CD14-positive monocyte (primary cell): ENCODE measurements around the gene TIAM2. TPM values are rescaled to one million over a fixed set of nuclear protein-coding genes. Genes with fewer than 3 reads are reported as not detected.

Experiments used
- DNase-seq, 3 donors: peaks; one replicate each; pipeline ENCODE4 v3.0.0-alpha.2; 2011 to 2022
- H2AFZ ChIP-seq: 2 replicates; pipeline ENCODE4 v1.6.0; 2012; ENCODE audit warnings: mild to moderate bottlenecking, low read depth, low read length, inconsistent platforms; ENCODE audit not compliant: insufficient read depth, poor library complexity, severe bottlenecking
- H3K27ac ChIP-seq, 2 donors: 1 replicate in 1 of 2; 2 replicates in 1 of 2; pipeline ENCODE4 v1.5.1; 2012 to 2013; ENCODE audit warnings: low read length in 2 of 2, control low read depth in 1 of 2, inconsistent platforms in 1 of 2, low read depth in 1 of 2, mild to moderate bottlenecking in 1 of 2
- H3K27me3 ChIP-seq, 2 donors: one replicate each; pipeline versions ENCODE4 v1.6.0 to v1.6.1; 2011 to 2013; ENCODE audit warnings: low read length in 2 of 2; ENCODE audit not compliant: control insufficient read depth in 2 of 2, insufficient read depth in 2 of 2
- H3K36me3 ChIP-seq, 2 donors: replicated peaks in 1 of 2; 1 replicate in 1 of 2; 2 replicates in 1 of 2; pipeline versions ENCODE4 v1.5.1 to v1.6.1; 2012 to 2013; ENCODE audit warnings: low read length in 2 of 2, control low read depth in 1 of 2, inconsistent platforms in 1 of 2, mild to moderate bottlenecking in 1 of 2; ENCODE audit not compliant: insufficient read depth in 2 of 2, control insufficient read depth in 1 of 2
- H3K4me1 ChIP-seq, 2 donors: 1 replicate in 1 of 2; 2 replicates in 1 of 2; pipeline versions ENCODE4 v1.5.1 to v1.6.1; 2012 to 2013; ENCODE audit warnings: low read length in 2 of 2, control low read depth in 1 of 2, inconsistent platforms in 1 of 2, mild to moderate bottlenecking in 1 of 2, moderate library complexity in 1 of 2; ENCODE audit not compliant: insufficient read depth in 2 of 2, control insufficient read depth in 1 of 2
- H3K4me2 ChIP-seq: replicated peaks from 2 replicates; pipeline ENCODE3; 2012; ENCODE audit warnings: low read length, moderate library complexity, mild to moderate bottlenecking; ENCODE audit not compliant: poor library complexity, severe bottlenecking; ENCODE audit errors: extremely low read depth
- H3K4me3 ChIP-seq, 3 experiments: fragments of 200-600 bp in 1 of 3; sonication (generic) in 1 of 3; replicated peaks in 1 of 3; 1 replicate in 2 of 3; 2 replicates in 1 of 3; pipeline ENCODE4 v1.5.1; 2011 to 2013; ENCODE audit warnings: low read length in 3 of 3, mild to moderate bottlenecking in 3 of 3, control low read depth in 2 of 3, low read depth in 2 of 3, inconsistent platforms in 1 of 3, moderate library complexity in 1 of 3
- H3K79me2 ChIP-seq: 2 replicates; pipeline ENCODE4 v1.6.0; 2012; ENCODE audit warnings: mild to moderate bottlenecking, control low read depth, inconsistent platforms, low read length, moderate library complexity; ENCODE audit not compliant: insufficient read depth
- H3K9ac ChIP-seq: 2 replicates; pipeline ENCODE4 v1.6.0; 2017; ENCODE audit warnings: low read length, mild to moderate bottlenecking; ENCODE audit not compliant: insufficient read depth, poor library complexity, severe bottlenecking
- H3K9me3 ChIP-seq, 2 donors: replicated peaks in 1 of 2; 1 replicate in 1 of 2; 2 replicates in 1 of 2; pipeline versions ENCODE4 v1.5.1 to v1.6.1; 2012 to 2013; ENCODE audit warnings: low read length in 2 of 2, control low read depth in 1 of 2; ENCODE audit not compliant: control insufficient read depth in 1 of 2, insufficient read depth in 1 of 2
- H4K20me1 ChIP-seq: 2 replicates; pipeline ENCODE4 v1.6.0; 2012; ENCODE audit warnings: mild to moderate bottlenecking, low read length, control low read depth, moderate library complexity; ENCODE audit not compliant: insufficient read depth
- H3K27ac Mint-ChIP-seq, 7 donors: one replicate each; pipeline ENCODE4 v1.8.0; 2020; ENCODE audit warnings: mild to moderate bottlenecking in 7 of 7, mixed read lengths in 7 of 7, moderate library complexity in 6 of 7, inconsistent platforms in 2 of 7
- H3K27me3 Mint-ChIP-seq, 3 donors: one replicate each; pipeline ENCODE4 v1.8.0; 2021 to 2022; ENCODE audit warnings: low read depth in 3 of 3, mild to moderate bottlenecking in 3 of 3, mixed read lengths in 3 of 3, moderate library complexity in 3 of 3, inconsistent platforms in 1 of 3
- H3K36me3 Mint-ChIP-seq, 2 donors: one replicate each; pipeline ENCODE4 v1.8.0; 2020; ENCODE audit warnings: mixed read lengths in 2 of 2, inconsistent platforms in 1 of 2, mild to moderate bottlenecking in 1 of 2
- H3K4me1 Mint-ChIP-seq: one replicate; pipeline ENCODE4 v1.8.0; 2020; ENCODE audit warnings: mild to moderate bottlenecking, mixed read lengths
- H3K4me3 Mint-ChIP-seq, 2 donors: one replicate each; pipeline ENCODE4 v1.8.0; 2020; ENCODE audit warnings: mild to moderate bottlenecking in 2 of 2, mixed read lengths in 2 of 2, moderate library complexity in 1 of 2
- H3K9me3 Mint-ChIP-seq, 7 donors: one replicate each; pipeline ENCODE4 v1.8.0; 2020 to 2022; ENCODE audit warnings: mixed read lengths in 7 of 7, mild to moderate bottlenecking in 6 of 7, moderate library complexity in 6 of 7, inconsistent platforms in 2 of 7
- CTCF ChIP-seq: fragments of 200-600 bp; IDR thresholded peaks from one replicate; pipeline ENCODE4 v1.8.0; 2022; ENCODE audit warnings: antibody characterized with exemption, mild to moderate bottlenecking
- WGBS: methylation state at CpG from one replicate; pipeline ENCODE4 v1.1.5; 2013; ENCODE audit warnings: missing lambda C conversion rate; ENCODE audit not compliant: insufficient coverage; 5-methylcytosine and 5-hydroxymethylcytosine counted together
- intact Hi-C, 2 donors: fragments of 100-400 bp; cut with micrococcal nuclease; formaldehyde crosslinking; loops; one replicate each; pipeline versions ENCODE4 v1.15.0 to v1.15.1; 2023
- polyA plus RNA-seq, 3 donors: library from polyadenylated mRNA; depleted of rRNA in 1 of 3; unstranded in 2 of 3; stranded (reverse) in 1 of 3; fragments of 300-500 nt in 2 of 3; fragments of >200 nt in 1 of 3; fragmentation: Illumina TruSeq in 2 of 3; gene quantifications; 1 replicate in 2 of 3; 2 replicates in 1 of 3; pipeline ENCODE4 v1.2.3, GENCODE V29; 2012 to 2021

TIAM2 gene
- polyA plus RNA-seq, 3 donors = 0.25 to 4.2 (median 0.67) TPM

GRCh38 chr6:155141512-155141911, 146.4 kb downstream of the TIAM2 start:
- peaks cover 0 to 3% (median 0%) of the 10 kb centered on the region in 7 donors for H3K9me3 Mint-ChIP-seq

GRCh38 chr6:155142168-155143028, 147.3 kb downstream of the TIAM2 start:
- no peak for DNase-seq
- Mint-ChIP-seq H3K4me3 (peak overlapping the region; percentile 21 to 80), H3K27me3 (no peaks in the 10 kb centered on the region), H3K4me1 (peaks cover 17% of the 10 kb centered on the region), H3K36me3 (no peaks in the 10 kb centered on the region), H3K27ac (peak overlapping the region in 3 of 7 donors; percentile 57 to 90 (median 88)), H3K9me3 (peaks cover 0 to 3% (median 0%) of the 10 kb centered on the region in 7 donors)
- whole genome bisulfite sequencing = 87% methylated on average over 11 of the region's 13 CpGs
- peak overlapping the region in 1 of 3 experiments; percentile 56 for H3K4me3 ChIP-seq
- peak overlapping the region in 1 of 2 donors; percentile 47 for H3K27ac ChIP-seq
- no peaks in the 10 kb centered on the region for H3K9me3 ChIP-seq
- no peak for TF ChIP-seq CTCF
- peak overlapping the region; percentile 83 for H2AFZ ChIP-seq
- H3K27me3 ChIP-seq = no peaks in the 10 kb centered on the region
- no peaks in the 10 kb centered on the region for H3K36me3 ChIP-seq
- H3K9ac ChIP-seq = no peak overlapping the region
- intact Hi-C loops = no loop called here
- no peaks in the 10 kb centered on the region for H3K79me2 ChIP-seq
- H4K20me1 ChIP-seq = no peaks in the 10 kb centered on the region
- H3K4me2 ChIP-seq = peak overlapping the region; percentile 66
- H3K4me1 ChIP-seq = peaks cover 0 to 11% of the 10 kb centered on the region in 2 donors

More at GRCh38 chr6:155141512-155141911, 146.4 kb downstream of the TIAM2 start:
- H2AFZ ChIP-seq = no peak overlapping the region
- intact Hi-C loops = no loop called here
- H3K4me2 ChIP-seq = no peak overlapping the region
- H3K9ac ChIP-seq = no peak overlapping the region
- DNase-seq = no peak
- no CpG with 5 or more reads among the region's 2 CpGs for WGBS
- H3K79me2 ChIP-seq = no peaks in the 10 kb centered on the region
- H3K27me3 Mint-ChIP-seq = no peaks in the 10 kb centered on the region
- H3K4me3 ChIP-seq = no peak overlapping the region
- TF ChIP-seq CTCF = no peak
- H4K20me1 ChIP-seq = no peaks in the 10 kb centered on the region
- H3K4me1 ChIP-seq = peaks cover 0 to 11% of the 10 kb centered on the region in 2 donors
- H3K9me3 ChIP-seq = no peaks in the 10 kb centered on the region
- H3K27ac ChIP-seq = no peak overlapping the region
- H3K27ac Mint-ChIP-seq = no peak overlapping the region
- H3K4me3 Mint-ChIP-seq = no peak overlapping the region
- peaks cover 17% of the 10 kb centered on the region for H3K4me1 Mint-ChIP-seq
- H3K36me3 ChIP-seq = no peaks in the 10 kb centered on the region
- no peaks in the 10 kb centered on the region for H3K27me3 ChIP-seq
- H3K36me3 Mint-ChIP-seq = no peaks in the 10 kb centered on the region
